ENCODE measurements around the gene MIS18A.

- no peak for TF ChIP-seq POLR2AphosphoS5 (IDR thresholded peaks at IDR 0.05; ENCODE audit: low read depth, low read length)
- no peak for TF ChIP-seq POLR2A (IDR thresholded peaks at IDR 0.05; ENCODE audit: low read depth, low read length)
- no peak for TF ChIP-seq TAF1 (IDR thresholded peaks at IDR 0.05; ENCODE audit: borderline replicate concordance, low read depth, low read length)
Observed at GRCh38 chr21:32301596-32301995, 22.7 kb upstream of the MIS18A start.
